Breast epithelium (tissue), 3 donors: ENCODE results near the gene DGCR8.

Experiments
- CTCF ChIP-seq, 3 donors: fragments of 450-650 bp; IDR thresholded peaks; one replicate each; pipeline ENCODE4 v1.5.1; 2016 to 2017; ENCODE audit warnings: antibody characterized with exemption in 3 of 3, mild to moderate bottlenecking in 3 of 3, moderate library complexity in 3 of 3
- POLR2A ChIP-seq: fragments of 450-650 bp; IDR thresholded peaks from one replicate; pipeline ENCODE4 v1.6.1; 2016; ENCODE audit warnings: antibody characterized with exemption, mild to moderate bottlenecking, moderate library complexity
- POLR2AphosphoS5 ChIP-seq, 3 donors: sonication (generic); formaldehyde crosslinking; IDR thresholded peaks; one replicate each; pipeline ENCODE4 v1.6.1; 2017; ENCODE audit warnings: antibody characterized with exemption in 3 of 3

- TF ChIP-seq CTCF (IDR thresholded peaks at IDR 0.05) (no peak), POLR2AphosphoS5 (IDR thresholded peaks at IDR 0.05) (no peak), POLR2A (no peak)
These were observed 21.6 kb downstream of the DGCR8 start for GRCh38 chr22:20101638-20102037.
